Measurements from ENCODE around the gene UQCC3. TPM values are rescaled to one million over a fixed set of nuclear protein-coding genes. Genes with fewer than 3 reads are reported as not detected.
A peak's percentile ranks its signal among the peaks of the same experiment; 100 is the strongest.

Gene UQCC3
- total and polyA plus RNA-seq, 2 of the 4 experiments (the other 2 are of a cell fraction) = 5.7 to 9.7 TPM

- Histone ChIP-seq H4K8ac (ENCODE audit: low read depth in 2 of 2, low read length in 2 of 2) (peak overlapping the region in 1 of 2 experiments; percentile 7; a peak in 1 of 4 replicates), H2BK15ac (ENCODE audit: low read depth, low read length) (no peak overlapping the region), H3K9ac (ENCODE audit: low read depth, low read length) (no peak overlapping the region), H3K4me1 (ENCODE audit: control insufficient read depth, insufficient read depth, low read length) (peaks cover 8% of the 10 kb centered on the region), H2AK9ac (replicated peaks; ENCODE audit: low read depth, low read length, poor library complexity) (no peak overlapping the region), H2AFZ (replicated peaks; ENCODE audit: low read length, poor library complexity) (no peak overlapping the region), H3K4me2 (ENCODE audit: low read depth, low read length) (no peak overlapping the region), H4K5ac (ENCODE audit: low read depth, low read length) (no peak overlapping the region), H3K36me3 (ENCODE audit: control insufficient read depth, insufficient read depth, low read length) (peaks cover 15% of the 10 kb centered on the region), H3K56ac (ENCODE audit: extremely low read depth, insufficient read depth, low read length) (no peak overlapping the region), H3K14ac (replicated peaks; ENCODE audit: low read depth, low read length) (peak overlapping the region; percentile 95), H3K18ac (ENCODE audit: low read depth, low read length) (no peak overlapping the region), H3K79me1 (ENCODE audit: low read depth in 1 of 2, low read length in 2 of 2) (peaks cover 36 to 71% of the 10 kb centered on the region in 2 experiments), H2BK5ac (ENCODE audit: low read depth, low read length, poor library complexity, severe bottlenecking) (no peak overlapping the region), H3K4ac (ENCODE audit: low read depth, low read length) (no peak overlapping the region; the same call in 1 of the 2 replicates), H3K9me1 (ENCODE audit: insufficient read depth, low read length) (peaks cover 9% of the 10 kb centered on the region), H2BK20ac (ENCODE audit: low read depth, low read length) (no peak overlapping the region), H2AK5ac (ENCODE audit: low read depth, low read length) (no peak overlapping the region), H3K4me3 (ENCODE audit: insufficient read depth, low read depth, low read length) (no peak overlapping the region), H3K27ac (ENCODE audit: insufficient read depth, low read length) (no peak overlapping the region), H3K27me3 (ENCODE audit: control insufficient read depth, insufficient read depth, low read length) (no peaks in the 10 kb centered on the region), H3K23ac (ENCODE audit: low read depth, low read length) (peak overlapping the region; percentile 89; the same call in 1 of the 2 replicates), H2BK120ac (ENCODE audit: low read depth, low read length) (no peak overlapping the region), H4K91ac (ENCODE audit: insufficient read depth, low read depth, low read length) (no peak overlapping the region), H3K9me3 (ENCODE audit: control insufficient read depth, insufficient read depth, low read length) (no peaks in the 10 kb centered on the region), H4K20me1 (ENCODE audit: insufficient read depth, low read length) (peaks cover 18% of the 10 kb centered on the region)
- no TSS peak for BruUV-seq (replicated peaks)
- dilution Hi-C loops (cut with HindIII; ENCODE audit: low sequenced_read_pairs, unreplicated experiment) = no loop called here
- ChIA-PET POLR2A (ENCODE audit: unreplicated experiment) (interaction anchor here (0.6 kb wide), 1 partner anchor 105 kb away, joined by 13 read pairs; no protein-coding TSS in a partner anchor), CTCF (interaction anchor here (0.6 to 0.8 kb wide), 2 partner anchors 23 to 273 kb away, joined by 3 read pairs; no protein-coding TSS in a partner anchor)
- TF ChIP-seq CHD1 (IDR thresholded peaks at IDR 0.05; ENCODE audit: low read depth, low read length) (no peak), SMC3 (IDR thresholded peaks at IDR 0.05; ENCODE audit: low read depth, low read length) (no peak), ELK1 (IDR thresholded peaks at IDR 0.05; ENCODE audit: borderline replicate concordance, low read depth, low read length) (no peak), RCOR1 (IDR thresholded peaks at IDR 0.05; ENCODE audit: insufficient replicate concordance, low read length) (no peak), CEBPB (IDR thresholded peaks at IDR 0.05; ENCODE audit: low read depth, low read length) (no peak)
- DNase-seq = no peak
- no peak for ATAC-seq (ENCODE audit: low read depth)
- in situ Hi-C loops (cut with MboI; ENCODE audit: low sequenced_read_pairs) = no loop called here
- no CpG with 5 or more reads among the region's 2 CpGs for WGBS, 2 experiments (ENCODE audit: extremely low coverage in 2 of 2, insufficient read length in 1 of 2)
- intact Hi-C loops (cut with micrococcal nuclease) = no loop called here
Observed at GRCh38 chr11:62667460-62667859, 4.0 kb upstream of the UQCC3 start.

Data from IMR-90 (cell line).